ENCODE data around the gene RIPOR2.

DNA sequence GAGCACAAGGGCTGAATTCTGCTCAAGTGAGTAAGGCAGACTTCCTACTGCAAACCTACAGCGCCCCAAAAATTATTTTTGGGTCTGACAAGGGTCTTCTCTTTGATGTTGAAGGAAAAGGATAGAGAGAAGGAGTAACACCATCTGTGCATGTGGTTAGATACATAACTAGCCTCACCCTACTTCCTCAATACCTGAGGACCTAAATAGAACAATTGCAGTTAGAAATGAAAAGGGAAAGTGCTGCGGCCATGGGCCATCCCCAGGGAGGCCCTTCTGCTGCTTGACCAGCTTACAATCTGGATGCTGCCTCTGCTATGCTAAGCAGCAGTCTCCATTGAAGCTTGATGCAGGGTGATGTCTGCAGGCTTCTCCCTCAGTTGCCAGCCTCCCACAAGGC is 73.8 kb downstream of the RIPOR2 start:
- TF ChIP-seq EZH2 (IDR thresholded peaks at IDR 0.05; ENCODE audit: insufficient read depth, poor library complexity, severe bottlenecking) (no peak), EZH2phosphoT487 (IDR thresholded peaks at IDR 0.05; ENCODE audit: insufficient read depth, low read depth) (no peak)

Measured in GM23248 (cell line).